A549 (cell line): ENCODE measurements around the gene GARS1. TPM values are rescaled to one million over a fixed set of nuclear protein-coding genes. Genes with fewer than 3 reads are reported as not detected.
A peak's percentile ranks its signal among the peaks of the same experiment; 100 is the strongest.

Experiments
- ATAC-seq, 2 experiments: fragments of 200-7000 bp in 1 of 2; fragments of >200 bp in 1 of 2; cut with Nextera tagmentation in 1 of 2; cut with Tn5 transposase in 1 of 2; 3 replicates each; pipeline versions ENCODE4 v1.8.0 to v1.9.1; 2018 to 2020; ENCODE audit warnings: mild to moderate bottlenecking in 1 of 2, moderate library complexity in 1 of 2
- CTCF ChIA-PET: fragments of 300-600 bp; sonication (Branson Sonifier 250); formaldehyde crosslinking; extraction: SDS; loops from one replicate; lab custom pipeline; 2021; ENCODE audit warnings: antibody characterized with exemption, inconsistent platforms; lab: Yijun Ruan, JAX
- POLR2A ChIA-PET: fragments of 350-600 bp; formaldehyde crosslinking; extraction: SDS; loops from one replicate; lab custom pipeline; 2021; ENCODE audit warnings: antibody characterized with exemption, inconsistent platforms; lab: Yijun Ruan, JAX
- DNase-seq, 2 experiments: peaks; one replicate each; pipeline versions ENCODE4 v3.0.0 to v3.0.0-alpha.2; 2011 to 2016; ENCODE audit warnings: low read depth in 1 of 2, low spot score in 1 of 2
- FAIRE-seq: peaks from 2 replicates; lab custom pipeline; 2011; peaks lifted over from hg19 to GRCh38; lab: Jason Lieb, UNC
- H3K27ac ChIP-seq, 2 experiments: fragments of >200 bp; sonication (Bioruptor Twin); formaldehyde crosslinking; 3 replicates each; pipeline ENCODE4 v1.5.1; 2016 to 2017
- H3K4me1 ChIP-seq: fragments of >200 bp; sonication (Bioruptor Twin); formaldehyde crosslinking; 3 replicates; pipeline ENCODE4 v1.6.1; 2016
- H3K4me2 ChIP-seq: fragments of >200 bp; sonication (Bioruptor Twin); formaldehyde crosslinking; 3 replicates; pipeline ENCODE4 v1.6.1; 2016
- H3K4me3 ChIP-seq: fragments of >200 bp; sonication (Bioruptor Twin); formaldehyde crosslinking; 3 replicates; pipeline ENCODE4 v1.5.1; 2016
- H3K9me3 ChIP-seq: fragments of >200 bp; sonication (Bioruptor Twin); formaldehyde crosslinking; 3 replicates; pipeline ENCODE4 v1.6.1; 2016
- BHLHE40 ChIP-seq: IDR thresholded peaks from 2 replicates; pipeline ENCODE4 v1.6.1; 2012; ENCODE audit warnings: low read depth, low read length, inconsistent platforms
- CBX8 ChIP-seq: fragments of 200-600 bp; sonication (generic); IDR thresholded peaks from 2 replicates; pipeline ENCODE4 v1.6.1; 2016
- CHD4 ChIP-seq: fragments of 200-600 bp; sonication (generic); IDR thresholded peaks from 2 replicates; pipeline ENCODE4 v1.6.1; 2016; ENCODE audit warnings: antibody characterized with exemption, mild to moderate bottlenecking, borderline replicate concordance
- EHF ChIP-seq: fragments of 250-450 bp; sonication (Bioruptor Pico); IDR thresholded peaks from 2 replicates; pipeline ENCODE4 v1.5.0; 2020; ENCODE audit warnings: mild to moderate bottlenecking
- EHMT2 ChIP-seq: fragments of 200-600 bp; sonication (generic); IDR thresholded peaks from 2 replicates; pipeline ENCODE4 v1.6.1; 2016; ENCODE audit warnings: antibody characterized with exemption, low read depth, mild to moderate bottlenecking, moderate library complexity
- FOSL2 ChIP-seq, 2 experiments: fragments of 450-650 bp in 1 of 2; fragments of >200 bp in 1 of 2; sonication (Bioruptor Twin) in 1 of 2; formaldehyde crosslinking; IDR thresholded peaks; 2 replicates each; pipeline versions ENCODE4 v1.5.0 to v1.6.1; 2016 to 2020; ENCODE audit warnings: mild to moderate bottlenecking in 1 of 2, moderate library complexity in 1 of 2
- FOXS1 ChIP-seq: fragments of 250-450 bp; sonication (Bioruptor Pico); IDR thresholded peaks from 2 replicates; pipeline ENCODE4 v1.5.0; 2020; ENCODE audit warnings: mild to moderate bottlenecking, moderate library complexity
- GATA3 ChIP-seq: IDR thresholded peaks from 2 replicates; pipeline ENCODE4 v1.6.1; 2012; ENCODE audit warnings: borderline replicate concordance
- HEYL ChIP-seq: fragments of 250-450 bp; sonication (Bioruptor Pico); IDR thresholded peaks from 2 replicates; pipeline ENCODE4 v1.8.0; 2021; ENCODE audit warnings: mild to moderate bottlenecking, moderate library complexity
- HOXA7 ChIP-seq: fragments of 250-450 bp; sonication (Bioruptor Pico); IDR thresholded peaks from 2 replicates; pipeline ENCODE4 v1.5.0; 2020; ENCODE audit warnings: mild to moderate bottlenecking, moderate library complexity
- KDM1A ChIP-seq: fragments of 200-600 bp; sonication (generic); IDR thresholded peaks from 2 replicates; pipeline ENCODE4 v1.6.1; 2016; ENCODE audit warnings: low read depth, mild to moderate bottlenecking
- KDM5A ChIP-seq: fragments of 200-600 bp; sonication (generic); IDR thresholded peaks from 2 replicates; pipeline ENCODE4 v1.6.1; 2016; ENCODE audit warnings: antibody characterized with exemption, mild to moderate bottlenecking
- POLR2A ChIP-seq: IDR thresholded peaks from 2 replicates; pipeline ENCODE4 v1.6.1; 2012; ENCODE audit warnings: mild to moderate bottlenecking, low read length
- RAD21 ChIP-seq, 2 experiments: fragments of >200 bp in 1 of 2; sonication (Bioruptor Twin) in 1 of 2; formaldehyde crosslinking in 1 of 2; IDR thresholded peaks in 1 of 2; conservative IDR thresholded peaks in 1 of 2; 2 replicates in 1 of 2; 3 replicates in 1 of 2; pipeline ENCODE4 v1.6.1; 2012 to 2018; ENCODE audit warnings: inconsistent platforms in 1 of 2
- RCOR1 ChIP-seq: fragments of 150-350 bp; IDR thresholded peaks from 2 replicates; pipeline ENCODE4 v1.6.1; 2014; ENCODE audit warnings: antibody characterized with exemption, low read length, low read depth
- REST ChIP-seq: fragments of 200-600 bp; sonication (generic); IDR thresholded peaks from 2 replicates; pipeline ENCODE4 v1.6.1; 2016; ENCODE audit warnings: antibody characterized with exemption, mild to moderate bottlenecking, moderate library complexity
- RFX5 ChIP-seq: fragments of 450-650 bp; IDR thresholded peaks from 2 replicates; pipeline ENCODE4 v1.7.1; 2014; ENCODE audit warnings: antibody characterized with exemption, mild to moderate bottlenecking, moderate library complexity
- RNF2 ChIP-seq: fragments of 200-600 bp; sonication (generic); IDR thresholded peaks from 2 replicates; pipeline ENCODE4 v1.6.1; 2016; ENCODE audit warnings: low read depth, mild to moderate bottlenecking, antibody characterized with exemption, moderate library complexity, borderline replicate concordance
- SREBF2 ChIP-seq: fragments of 450-650 bp; IDR thresholded peaks from 2 replicates; pipeline ENCODE4 v1.6.1; 2014; ENCODE audit warnings: mild to moderate bottlenecking, moderate library complexity
- ZNF302 ChIP-seq: fragments of 250-450 bp; sonication (Bioruptor Pico); IDR thresholded peaks from 2 replicates; pipeline ENCODE4 v1.9.0; 2021; ENCODE audit warnings: inconsistent platforms, mild to moderate bottlenecking, moderate library complexity
- WGBS: methylation state at CpG from one replicate; pipeline ENCODE4 v1.1.6; 2017; ENCODE audit errors: missing lambda C conversion rate; 5-methylcytosine and 5-hydroxymethylcytosine counted together
- polyA plus RNA-seq, 4 experiments: library from polyadenylated mRNA; depleted of rRNA in 3 of 4; stranded (reverse); fragments of >200 nt; fragmentation: RNase III in 1 of 4; extraction: RNeasy Plus Mini Kit Qiagen cat#74134 plus additional on column Dnase treatment in 1 of 4; gene quantifications; 2 replicates in 3 of 4; 3 replicates in 1 of 4; pipeline ENCODE4 v1.2.3, GENCODE V29; 2011 to 2017
- TF ChIP-seq, protein P1 (sequence below): IDR thresholded peaks from 2 replicates; pipeline ENCODE4 v1.6.1; 2012

The GARS1 gene
- polyA plus RNA-seq, 2 of the 4 experiments (the other 2 are of a cell fraction): 134 to 608 TPM

GRCh38 chr7:30660331-30661255 is 65.9 kb downstream of the GARS1 start:
- WGBS: 33% methylated on average over 15 of the region's 16 CpGs
- H3K4me2 ChIP-seq: no peak overlapping the region
- CTCF ChIA-PET: interaction anchor here (0.5 to 1.3 kb wide), 2 partner anchors 79 to 137 kb away, joined by 4 to 8 read pairs; no protein-coding TSS in a partner anchor
- H3K9me3 ChIP-seq: no peaks in the 10 kb centered on the region
- POLR2A ChIA-PET: no interaction called here
- FAIRE-seq (no peak), ATAC-seq (peak in 1 of 2 experiments; percentile 29; a peak in 3 of 6 replicates), DNase-seq (no peak)
- H3K4me1 ChIP-seq: no peaks in the 10 kb centered on the region
- no peak overlapping the region for H3K27ac ChIP-seq
- TF ChIP-seq REST (no peak), RFX5 (no peak), KDM1A (no peak), HEYL (CRISPR knock-in tag) (no peak), EHF (CRISPR knock-in tag) (no peak), CHD4 (no peak), ZNF302 (no peak), KDM5A (no peak), RAD21 (conservative IDR thresholded peaks at IDR 0.05 in 1 of 2, IDR thresholded peaks at IDR 0.05 in 1 of 2) (no peak), EHMT2 (no peak), BHLHE40 (no peak), SREBF2 (no peak), FOXS1 (CRISPR knock-in tag) (no peak)
- TF ChIP-seq, protein P1, sequence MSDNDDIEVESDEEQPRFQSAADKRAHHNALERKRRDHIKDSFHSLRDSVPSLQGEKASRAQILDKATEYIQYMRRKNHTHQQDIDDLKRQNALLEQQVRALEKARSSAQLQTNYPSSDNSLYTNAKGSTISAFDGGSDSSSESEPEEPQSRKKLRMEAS: no peak
- H3K4me3 ChIP-seq: no peak overlapping the region

DNA sequence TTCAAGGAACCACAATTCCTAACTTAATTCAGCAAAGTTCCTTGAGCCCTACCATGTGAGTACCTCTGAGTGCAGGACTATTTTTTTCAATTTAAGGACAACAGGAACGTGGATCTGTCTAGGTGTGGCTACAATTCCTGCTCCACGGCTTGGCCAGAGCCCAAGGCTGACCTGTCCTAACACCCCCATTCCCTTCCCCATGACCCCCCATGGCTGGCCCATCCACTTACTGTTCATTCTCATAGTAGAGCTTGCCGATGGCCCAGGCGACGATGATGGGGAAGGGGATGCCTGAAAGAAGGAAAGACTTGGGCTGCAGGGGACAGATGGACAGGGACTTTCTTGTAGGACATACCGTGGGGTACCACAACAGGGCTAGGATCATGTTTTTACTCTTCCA is 67.2 kb downstream of the GARS1 start:
- DNase-seq (no peak), FAIRE-seq (no peak)
- CTCF ChIA-PET: interaction anchor here (1.3 to 1.4 kb wide), 2 partner anchors 78 to 79 kb away, joined by 4 to 8 read pairs; no protein-coding TSS in a partner anchor
- Histone ChIP-seq H3K4me1 (no peaks in the 10 kb centered on the region), H3K4me3 (no peak overlapping the region), H3K4me2 (no peak overlapping the region)
- TF ChIP-seq HOXA7 (CRISPR knock-in tag): no peak
- TF ChIP-seq CBX8: no peak
- no peak for TF ChIP-seq BHLHE40
- TF ChIP-seq RNF2: no peak
- no peak for TF ChIP-seq GATA3
- no peak for TF ChIP-seq SREBF2
- TF ChIP-seq RCOR1: no peak
- TF ChIP-seq FOSL2 (IDR thresholded peaks at IDR 0.05): no peak
- TF ChIP-seq FOSL2 (CRISPR knock-in tag; IDR thresholded peaks at IDR 0.05): no peak
- no peak for TF ChIP-seq HEYL (CRISPR knock-in tag)
- TF ChIP-seq POLR2A: no peak
- TF ChIP-seq, all 56 proteins: peak for 0
- Histone ChIP-seq H3K9me3 (no peaks in the 10 kb centered on the region), H3K27ac (no peak overlapping the region)
- no peak for ATAC-seq
- 50% methylated on average over 6 of the region's 6 CpGs for WGBS
- POLR2A ChIA-PET: no interaction called here
